ENCODE data around the gene MEGF11.
"Not testable (repeated sequence)": the region's sequence is repeated elsewhere in the genome, so short reads cannot be mapped to it uniquely, and the experiment has no call there.

Gene MEGF11

GRCh38 chr15:66254951-66255676 lies 1.6 kb upstream of the MEGF11 start:
- Mint-ChIP-seq H3K4me1 (ENCODE audit: low read depth) (peaks cover 8% of the 10 kb centered on the region), H3K9me3 (no peaks in the 10 kb centered on the region), H3K4me3 (no peak overlapping the region), H3K36me3 (ENCODE audit: low read depth) (no peaks in the 10 kb centered on the region), H3K27me3 (ENCODE audit: low read depth) (peaks cover 76% of the 10 kb centered on the region), H3K27ac (no peak overlapping the region)

- Mint-ChIP-seq H3K4me3 (peak overlapping the region; percentile 88), H3K27ac (peak overlapping the region; percentile 38), H3K27me3 (ENCODE audit: low read depth) (peaks cover 78% of the 10 kb centered on the region), H3K4me1 (ENCODE audit: low read depth) (peaks cover 8% of the 10 kb centered on the region), H3K9me3 (no peaks in the 10 kb centered on the region), H3K36me3 (ENCODE audit: low read depth) (no peaks in the 10 kb centered on the region)
Measured at GRCh38 chr15:66254089-66254950, 770 bp upstream of the MEGF11 start.

- Mint-ChIP-seq H3K4me1 (ENCODE audit: low read depth) (peaks cover 13% of the 10 kb centered on the region), H3K27ac (no peak overlapping the region), H3K27me3 (ENCODE audit: low read depth) (peaks cover 84% of the 10 kb centered on the region), H3K36me3 (ENCODE audit: low read depth) (no peaks in the 10 kb centered on the region), H3K9me3 (no peaks in the 10 kb centered on the region), H3K4me3 (peak overlapping the region; percentile 52)
Measured at GRCh38 chr15:66252685-66253417, 699 bp downstream of the MEGF11 start.

GRCh38 chr15:66251790-66252684 lies 1.5 kb downstream of the MEGF11 start:
- H3K4me1 Mint-ChIP-seq (ENCODE audit: low read depth): peaks cover 13% of the 10 kb centered on the region
- no peak overlapping the region for H3K27ac Mint-ChIP-seq
- H3K27me3 Mint-ChIP-seq (ENCODE audit: low read depth): peaks cover 85% of the 10 kb centered on the region

GRCh38 chr15:66251065-66251789 lies 2.3 kb downstream of the MEGF11 start:
- peaks cover 81% of the 10 kb centered on the region for H3K27me3 Mint-ChIP-seq (ENCODE audit: low read depth)
- no peak overlapping the region for H3K4me3 Mint-ChIP-seq
- no peak overlapping the region for H3K27ac Mint-ChIP-seq
- no peaks in the 10 kb centered on the region for H3K9me3 Mint-ChIP-seq
- H3K4me1 Mint-ChIP-seq (ENCODE audit: low read depth): peaks cover 13% of the 10 kb centered on the region
- no peaks in the 10 kb centered on the region for H3K36me3 Mint-ChIP-seq (ENCODE audit: low read depth)

More at GRCh38 chr15:66251790-66252684, 1.5 kb downstream of the MEGF11 start:
- Mint-ChIP-seq H3K4me3 (peak overlapping the region; percentile 52), H3K9me3 (no peaks in the 10 kb centered on the region), H3K36me3 (ENCODE audit: low read depth) (no peaks in the 10 kb centered on the region)

- Mint-ChIP-seq H3K4me3 (no peak overlapping the region), H3K36me3 (ENCODE audit: low read depth) (no peaks in the 10 kb centered on the region), H3K27ac (no peak overlapping the region), H3K4me1 (ENCODE audit: low read depth) (peaks cover 13% of the 10 kb centered on the region), H3K9me3 (no peaks in the 10 kb centered on the region), H3K27me3 (ENCODE audit: low read depth) (peaks cover 75% of the 10 kb centered on the region)
Measured at GRCh38 chr15:66249605-66250174, 3.9 kb downstream of the MEGF11 start.

- no peak overlapping the region for H3K4me3 Mint-ChIP-seq
- H3K27me3 Mint-ChIP-seq (ENCODE audit: low read depth): peaks cover 78% of the 10 kb centered on the region
- H3K27ac Mint-ChIP-seq: no peak overlapping the region
- H3K4me1 Mint-ChIP-seq (ENCODE audit: low read depth): peaks cover 5% of the 10 kb centered on the region
- H3K9me3 Mint-ChIP-seq: no peaks in the 10 kb centered on the region
- no peaks in the 10 kb centered on the region for H3K36me3 Mint-ChIP-seq (ENCODE audit: low read depth)
Measured at GRCh38 chr15:66246937-66247336, 6.6 kb downstream of the MEGF11 start.

GRCh38 chr15:66245832-66246231 lies 7.7 kb downstream of the MEGF11 start:
- not testable (repeated sequence) for H3K4me3 Mint-ChIP-seq; H3K27ac Mint-ChIP-seq; H3K4me1 Mint-ChIP-seq (ENCODE audit: low read depth); H3K36me3 Mint-ChIP-seq (ENCODE audit: low read depth); H3K9me3 Mint-ChIP-seq
- peaks cover 72% of the 10 kb centered on the region for H3K27me3 Mint-ChIP-seq (ENCODE audit: low read depth)

GRCh38 chr15:66241908-66242285 lies 11.7 kb downstream of the MEGF11 start:
- Mint-ChIP-seq H3K36me3 (ENCODE audit: low read depth) (no peaks in the 10 kb centered on the region), H3K4me1 (ENCODE audit: low read depth) (no peaks in the 10 kb centered on the region), H3K27me3 (ENCODE audit: low read depth) (peaks cover 34% of the 10 kb centered on the region), H3K9me3 (no peaks in the 10 kb centered on the region), H3K4me3 (no peak overlapping the region), H3K27ac (no peak overlapping the region)

- Mint-ChIP-seq H3K27me3 (ENCODE audit: low read depth) (peaks cover 34% of the 10 kb centered on the region), H3K4me1 (ENCODE audit: low read depth) (no peaks in the 10 kb centered on the region), H3K27ac (no peak overlapping the region), H3K9me3 (no peaks in the 10 kb centered on the region), H3K4me3 (no peak overlapping the region), H3K36me3 (ENCODE audit: low read depth) (no peaks in the 10 kb centered on the region)
Measured at GRCh38 chr15:66241087-66241907, 12.3 kb downstream of the MEGF11 start.

GRCh38 chr15:66240240-66240794 lies 13.2 kb downstream of the MEGF11 start:
- H3K27ac Mint-ChIP-seq: no peak overlapping the region
- no peaks in the 10 kb centered on the region for H3K9me3 Mint-ChIP-seq
- no peaks in the 10 kb centered on the region for H3K36me3 Mint-ChIP-seq (ENCODE audit: low read depth)
- no peaks in the 10 kb centered on the region for H3K4me1 Mint-ChIP-seq (ENCODE audit: low read depth)
- no peak overlapping the region for H3K4me3 Mint-ChIP-seq
- peaks cover 40% of the 10 kb centered on the region for H3K27me3 Mint-ChIP-seq (ENCODE audit: low read depth)

- H3K27me3 Mint-ChIP-seq (ENCODE audit: low read depth): peaks cover 33% of the 10 kb centered on the region
- H3K4me1 Mint-ChIP-seq (ENCODE audit: low read depth): no peaks in the 10 kb centered on the region
- no peak overlapping the region for H3K27ac Mint-ChIP-seq
- no peaks in the 10 kb centered on the region for H3K9me3 Mint-ChIP-seq
- H3K36me3 Mint-ChIP-seq (ENCODE audit: low read depth): no peaks in the 10 kb centered on the region
- H3K4me3 Mint-ChIP-seq: no peak overlapping the region
Measured at GRCh38 chr15:66239514-66239913, 14.0 kb downstream of the MEGF11 start.

Data from T-helper 1 cell treated with Interleukin-12 subunit alpha and Interleukin-12 subunit beta and Interleukin-4 antibody, amounts not matched to agents 30 μg/mL and 1 μg/mL, for 36 hours (primary cell).